ENCODE data around the gene HNF1B. TPM values are rescaled to one million over a fixed set of nuclear protein-coding genes. Genes with fewer than 3 reads are reported as not detected.
"Not testable (repeated sequence)": the region's sequence is repeated elsewhere in the genome, so short reads cannot be mapped to it uniquely, and the experiment has no call there.

Gene HNF1B
- total RNA-seq, 2 experiments from 2014 or later, result 1.9 TPM; not detected in 1

GRCh38 chr17:37682007-37682406, 62.9 kb downstream of the HNF1B start:
- Mint-ChIP-seq H3K4me1 (peaks cover 3% of the 10 kb centered on the region), H3K36me3 (no peaks in the 10 kb centered on the region), H3K27me3 (peaks cover 29% of the 10 kb centered on the region), H3K27ac (no peak overlapping the region), H3K4me3 (no peak overlapping the region), H3K9me3 (ENCODE audit: low read depth) (no peaks in the 10 kb centered on the region)
- DNase-seq (no peak), ATAC-seq (no peak)
- CTCF ChIA-PET, result no interaction called here

- H3K27me3 Mint-ChIP-seq, result peaks cover 41% of the 10 kb centered on the region
- H3K36me3 Mint-ChIP-seq, H3K27ac Mint-ChIP-seq: not testable (repeated sequence)
Observed at GRCh38 chr17:37679995-37680394, 64.9 kb downstream of the HNF1B start.

DNA sequence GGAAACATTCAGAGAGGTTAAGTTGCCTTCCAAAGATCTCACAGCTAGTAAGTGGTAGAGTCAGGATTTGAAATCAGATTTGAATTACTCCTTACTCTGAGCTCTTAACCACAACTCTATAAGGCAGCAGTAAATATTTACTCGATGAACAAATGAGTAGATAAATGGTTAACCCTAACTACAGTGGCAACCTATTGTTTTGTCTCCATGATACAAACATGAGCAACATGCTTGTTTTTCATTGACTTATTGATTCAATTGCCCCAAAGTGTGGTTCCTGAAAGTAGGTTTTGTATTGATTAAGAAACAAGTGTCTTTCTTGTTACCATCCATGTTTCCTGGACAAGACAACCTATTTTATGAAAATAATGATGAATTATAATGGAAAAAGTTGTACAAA, 66.8 kb downstream of the HNF1B start:
- CTCF ChIA-PET, result no interaction called here
- H3K4me1 Mint-ChIP-seq, result no peaks in the 10 kb centered on the region
- DNase-seq, result no peak
- H3K9me3 Mint-ChIP-seq (ENCODE audit: low read depth), result no peaks in the 10 kb centered on the region
- peaks cover 45% of the 10 kb centered on the region for H3K27me3 Mint-ChIP-seq
- no peak overlapping the region for H3K4me3 Mint-ChIP-seq
- ATAC-seq, result no peak
- H3K36me3 Mint-ChIP-seq, result no peaks in the 10 kb centered on the region
- no peak overlapping the region for H3K27ac Mint-ChIP-seq

More at GRCh38 chr17:37679995-37680394, 64.9 kb downstream of the HNF1B start:
- DNase-seq; CTCF ChIA-PET; ATAC-seq; H3K9me3 Mint-ChIP-seq (ENCODE audit: low read depth); H3K4me1 Mint-ChIP-seq; H3K4me3 Mint-ChIP-seq: not testable (repeated sequence)

GRCh38 chr17:37677021-37677420, 67.8 kb downstream of the HNF1B start:
- H3K27me3 Mint-ChIP-seq, result peaks cover 45% of the 10 kb centered on the region
- ATAC-seq, result no peak
- CTCF ChIA-PET, result no interaction called here
- H3K4me1 Mint-ChIP-seq, result no peaks in the 10 kb centered on the region
- no peak for DNase-seq
- H3K4me3 Mint-ChIP-seq, result no peak overlapping the region
- H3K9me3 Mint-ChIP-seq (ENCODE audit: low read depth), result no peaks in the 10 kb centered on the region
- no peaks in the 10 kb centered on the region for H3K36me3 Mint-ChIP-seq
- H3K27ac Mint-ChIP-seq, result no peak overlapping the region

GRCh38 chr17:37676115-37676925, 68.5 kb downstream of the HNF1B start:
- no peaks in the 10 kb centered on the region for H3K36me3 Mint-ChIP-seq
- CTCF ChIA-PET, result no interaction called here
- no peaks in the 10 kb centered on the region for H3K9me3 Mint-ChIP-seq (ENCODE audit: low read depth)
- no peak overlapping the region for H3K27ac Mint-ChIP-seq
- H3K4me1 Mint-ChIP-seq, result no peaks in the 10 kb centered on the region
- peaks cover 45% of the 10 kb centered on the region for H3K27me3 Mint-ChIP-seq
- DNase-seq (no peak), ATAC-seq (no peak)
- no peak overlapping the region for H3K4me3 Mint-ChIP-seq

GRCh38 chr17:37674511-37674910, 70.3 kb downstream of the HNF1B start:
- Mint-ChIP-seq H3K27me3 (peaks cover 45% of the 10 kb centered on the region), H3K4me1 (no peaks in the 10 kb centered on the region), H3K36me3 (no peaks in the 10 kb centered on the region), H3K4me3 (no peak overlapping the region), H3K27ac (no peak overlapping the region), H3K9me3 (ENCODE audit: low read depth) (no peaks in the 10 kb centered on the region)
- CTCF ChIA-PET, result no interaction called here
- ATAC-seq (no peak), DNase-seq (no peak)

DNA sequence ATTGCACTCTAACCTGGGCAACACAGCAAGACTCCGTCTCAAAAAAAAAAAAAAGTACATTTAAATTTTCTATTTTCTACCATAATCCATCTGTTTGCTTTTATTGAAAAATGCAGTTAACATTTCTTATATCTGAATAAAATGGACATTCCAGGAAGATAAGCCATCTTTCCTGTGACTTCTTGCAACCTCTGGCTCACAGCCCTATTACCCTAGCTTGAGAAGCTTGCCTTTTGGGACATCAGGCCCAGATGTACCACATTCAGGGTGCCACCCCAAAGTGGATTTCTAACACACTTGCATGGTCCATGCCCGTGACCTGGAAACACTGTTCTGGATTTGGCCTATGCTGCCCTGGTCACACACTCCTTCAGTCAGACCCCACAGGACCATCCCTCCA, 71.5 kb downstream of the HNF1B start:
- CTCF ChIA-PET, result no interaction called here
- H3K9me3 Mint-ChIP-seq (ENCODE audit: low read depth), result no peaks in the 10 kb centered on the region

DNA sequence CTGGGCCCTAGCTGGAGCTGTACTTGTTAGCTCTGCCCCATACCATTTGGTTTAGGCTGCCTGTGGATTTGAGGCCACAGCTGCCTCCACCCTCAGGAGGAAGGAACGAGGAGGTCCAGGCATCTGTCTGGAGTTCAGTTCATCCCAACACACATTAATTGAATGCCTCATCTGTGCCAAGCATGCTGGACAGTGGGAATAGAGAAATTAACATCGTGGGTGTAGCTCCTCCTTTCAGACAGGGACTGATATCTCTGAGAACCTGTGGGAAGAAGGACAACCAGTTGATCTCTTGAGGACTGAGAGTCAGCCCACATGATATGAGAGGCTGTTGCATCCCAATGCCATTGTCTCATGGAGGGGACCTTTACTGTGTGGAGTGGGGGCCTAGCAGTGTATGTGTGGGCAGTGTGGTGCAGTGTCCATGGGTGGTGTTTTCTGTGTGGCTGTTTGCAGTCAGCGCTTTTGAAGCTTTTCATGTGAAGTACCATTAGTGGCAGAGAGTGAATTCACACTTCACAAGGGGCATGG, 72.2 kb downstream of the HNF1B start:
- no peak overlapping the region for H3K4me3 Mint-ChIP-seq
- ATAC-seq (no peak), DNase-seq (no peak)
- H3K36me3 Mint-ChIP-seq, result no peaks in the 10 kb centered on the region
- H3K27ac Mint-ChIP-seq, result no peak overlapping the region
- CTCF ChIA-PET, result no interaction called here
- no peaks in the 10 kb centered on the region for H3K9me3 Mint-ChIP-seq (ENCODE audit: low read depth)
- no peaks in the 10 kb centered on the region for H3K4me1 Mint-ChIP-seq
- H3K27me3 Mint-ChIP-seq, result peaks cover 29% of the 10 kb centered on the region

More for the DNA sequence above, 71.5 kb downstream of the HNF1B start:
- peaks cover 37% of the 10 kb centered on the region for H3K27me3 Mint-ChIP-seq
- H3K4me1 Mint-ChIP-seq, result no peaks in the 10 kb centered on the region
- no peak overlapping the region for H3K4me3 Mint-ChIP-seq
- H3K36me3 Mint-ChIP-seq, result no peaks in the 10 kb centered on the region
- no peak for ATAC-seq
- H3K27ac Mint-ChIP-seq, result no peak overlapping the region
- no peak for DNase-seq

DNA sequence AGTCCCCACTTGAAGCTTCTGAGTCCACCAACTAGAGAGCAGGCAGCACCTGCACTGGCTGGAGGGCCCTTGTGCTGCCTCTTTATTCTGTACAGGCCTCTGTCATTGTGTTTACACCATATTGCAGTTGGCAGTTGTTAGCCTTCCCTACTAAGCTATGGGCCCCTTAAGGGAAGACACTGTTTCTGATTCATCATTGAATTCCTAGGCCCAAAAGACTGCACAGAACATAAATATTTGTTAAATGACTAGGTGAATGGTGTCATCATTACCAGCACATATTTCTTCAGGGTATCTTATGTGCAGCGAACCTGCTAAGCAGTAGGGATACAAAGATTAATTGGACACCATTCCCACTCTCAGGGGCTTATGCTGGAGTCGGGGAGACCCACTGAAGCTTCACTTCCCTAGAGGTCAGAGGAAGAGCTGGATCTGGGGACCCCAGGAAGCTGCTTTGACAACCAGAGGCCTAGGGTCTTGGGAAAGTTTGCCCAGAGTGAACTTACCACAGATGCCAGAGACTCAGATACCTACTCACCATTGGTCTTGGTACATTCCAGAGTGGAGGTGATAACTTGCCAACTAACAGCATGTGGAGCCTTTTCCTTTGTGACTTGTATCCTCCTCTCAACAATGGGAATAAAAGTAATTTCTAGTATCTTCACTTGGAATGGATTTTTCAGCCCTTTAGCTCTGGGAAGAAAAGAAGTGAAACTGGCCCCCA, 72.9 kb downstream of the HNF1B start:
- ATAC-seq, result no peak
- CTCF ChIA-PET, result no interaction called here
- H3K27ac Mint-ChIP-seq, result no peak overlapping the region
- H3K4me3 Mint-ChIP-seq, result no peak overlapping the region
- peaks cover 24% of the 10 kb centered on the region for H3K27me3 Mint-ChIP-seq
- H3K36me3 Mint-ChIP-seq, result no peaks in the 10 kb centered on the region
- DNase-seq, result no peak
- no peaks in the 10 kb centered on the region for H3K9me3 Mint-ChIP-seq (ENCODE audit: low read depth)
- H3K4me1 Mint-ChIP-seq, result no peaks in the 10 kb centered on the region

GRCh38 chr17:37671028-37671823, 73.6 kb downstream of the HNF1B start:
- CTCF ChIA-PET, result interaction anchor here (0.7 kb wide), 1 partner anchor 20 kb away, joined by 3 read pairs; no protein-coding TSS in a partner anchor
- H3K36me3 Mint-ChIP-seq, result no peaks in the 10 kb centered on the region
- DNase-seq, result no peak
- H3K27ac Mint-ChIP-seq, result no peak overlapping the region
- H3K27me3 Mint-ChIP-seq, result peaks cover 16% of the 10 kb centered on the region
- no peak for ATAC-seq
- no peaks in the 10 kb centered on the region for H3K4me1 Mint-ChIP-seq
- no peaks in the 10 kb centered on the region for H3K9me3 Mint-ChIP-seq (ENCODE audit: low read depth)
- H3K4me3 Mint-ChIP-seq, result no peak overlapping the region

GRCh38 chr17:37667039-37667438, 77.8 kb downstream of the HNF1B start:
- CTCF ChIA-PET, result interaction anchor here (0.7 kb wide), 1 partner anchor 19 kb away, joined by 3 read pairs; no protein-coding TSS in a partner anchor
- H3K4me1 Mint-ChIP-seq, result peaks cover 2% of the 10 kb centered on the region
- H3K4me3 Mint-ChIP-seq, result no peak overlapping the region
- DNase-seq (no peak), ATAC-seq (no peak)
- no peaks in the 10 kb centered on the region for H3K36me3 Mint-ChIP-seq
- H3K9me3 Mint-ChIP-seq (ENCODE audit: low read depth), result no peaks in the 10 kb centered on the region
- peaks cover 5% of the 10 kb centered on the region for H3K27me3 Mint-ChIP-seq
- no peak overlapping the region for H3K27ac Mint-ChIP-seq

DNA sequence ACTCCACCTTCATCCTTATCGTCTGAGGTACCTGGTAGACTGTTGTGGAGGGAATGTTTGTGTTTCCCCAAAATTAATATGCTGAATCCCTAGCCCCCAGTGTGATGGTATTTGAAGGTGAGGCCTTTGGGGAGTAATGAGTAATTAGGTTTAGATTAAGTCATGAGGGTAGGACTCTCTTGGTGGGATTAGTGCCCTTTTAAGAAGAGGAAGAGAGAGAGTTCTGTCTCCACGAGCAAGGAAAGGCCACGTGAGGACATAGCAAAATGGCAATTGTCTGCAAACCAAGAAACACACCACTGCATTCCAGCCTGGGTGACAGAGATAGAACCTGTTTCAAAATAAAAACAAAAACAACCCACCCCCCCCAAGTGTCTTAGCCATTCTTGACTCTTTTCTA, 80.6 kb downstream of the HNF1B start:
- Mint-ChIP-seq H3K4me3 (no peak overlapping the region), H3K27me3 (peaks cover 27% of the 10 kb centered on the region), H3K9me3 (ENCODE audit: low read depth) (no peaks in the 10 kb centered on the region), H3K4me1 (peaks cover 2% of the 10 kb centered on the region), H3K36me3 (no peaks in the 10 kb centered on the region), H3K27ac (no peak overlapping the region)
- ATAC-seq, result no peak
- CTCF ChIA-PET, result no interaction called here
- DNase-seq, result no peak

DNA sequence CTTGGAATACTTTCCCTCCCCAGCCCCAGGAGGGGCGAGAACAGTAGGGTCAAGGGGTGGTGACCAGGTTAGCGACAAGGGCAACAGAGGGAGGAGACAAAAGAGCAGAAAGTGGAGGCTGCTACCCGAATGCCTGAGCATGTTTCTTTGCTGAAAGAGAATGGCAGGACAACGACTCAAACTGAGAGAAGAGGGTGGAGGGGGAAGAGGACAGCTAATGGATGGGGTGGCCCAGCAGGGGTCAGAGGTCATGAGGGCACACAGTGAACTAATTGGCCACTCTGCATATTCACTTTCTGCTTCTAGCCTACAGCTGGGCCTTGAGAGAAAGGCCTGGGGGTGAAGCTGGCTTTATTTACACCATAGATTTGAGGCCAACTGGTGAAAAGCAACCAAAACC, 82.5 kb downstream of the HNF1B start:
- no peak for ATAC-seq
- H3K4me3 Mint-ChIP-seq, result no peak overlapping the region
- no peak overlapping the region for H3K27ac Mint-ChIP-seq
- peaks cover 2% of the 10 kb centered on the region for H3K4me1 Mint-ChIP-seq
- DNase-seq, result no peak
- H3K27me3 Mint-ChIP-seq, result peaks cover 29% of the 10 kb centered on the region
- no peaks in the 10 kb centered on the region for H3K9me3 Mint-ChIP-seq (ENCODE audit: low read depth)
- no peaks in the 10 kb centered on the region for H3K36me3 Mint-ChIP-seq
- CTCF ChIA-PET, result interaction anchor here (0.6 to 1.1 kb wide), 3 partner anchors 14 to 117 kb away, joined by 3 read pairs; no protein-coding TSS in a partner anchor
